Limb (tissue), 2 donors: ENCODE results near the gene CCDC3.
"Not testable (repeated sequence)": the region's sequence is repeated elsewhere in the genome, so short reads cannot be mapped to it uniquely, and the experiment has no call there.

Experiments used
- DNase-seq, 2 donors: peaks; one replicate each; pipeline ENCODE4 v3.0.0-alpha.2; 2016; ENCODE audit errors: extremely low spot score in 2 of 2

The CCDC3 gene

DNA sequence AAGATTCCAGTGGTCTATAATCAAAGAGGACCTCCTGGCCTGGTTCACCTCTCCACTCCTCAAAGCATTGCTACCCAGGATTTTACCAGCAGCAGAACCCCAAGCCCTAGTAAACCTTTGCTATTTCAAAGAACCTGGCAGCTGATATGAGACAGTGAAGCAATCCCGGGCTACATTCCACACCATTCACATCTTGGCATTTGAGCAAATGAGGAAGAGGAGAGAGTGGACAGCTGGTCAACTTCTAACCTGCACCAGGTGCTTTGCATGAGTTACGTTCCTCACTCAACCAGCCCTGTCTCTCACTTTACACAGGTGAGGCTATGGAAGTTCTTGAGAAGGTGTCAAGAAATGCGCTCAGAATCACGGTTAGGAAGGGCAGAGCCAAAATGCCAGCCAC, 1.1 kb downstream of the CCDC3 start:
- no peak for DNase-seq

DNA sequence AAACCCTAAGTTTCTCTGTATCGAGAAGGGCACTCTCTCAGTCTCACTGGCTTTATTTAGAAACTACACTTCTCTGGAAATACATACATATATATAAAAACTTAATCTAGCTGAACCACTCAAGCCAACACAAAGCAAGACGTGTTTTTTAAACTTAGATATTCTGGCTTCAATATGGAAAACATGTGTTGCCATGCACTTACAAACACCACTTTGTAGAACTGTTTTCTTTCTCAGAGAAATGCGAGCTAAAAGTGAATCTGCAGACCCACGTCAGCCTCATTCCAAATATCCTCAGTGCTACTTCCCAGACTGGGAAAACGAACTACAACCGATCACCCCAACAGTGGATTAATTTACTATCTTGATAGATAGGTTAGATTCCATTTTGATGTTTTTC, 1.7 kb downstream of the CCDC3 start:
- no peak for DNase-seq

DNA sequence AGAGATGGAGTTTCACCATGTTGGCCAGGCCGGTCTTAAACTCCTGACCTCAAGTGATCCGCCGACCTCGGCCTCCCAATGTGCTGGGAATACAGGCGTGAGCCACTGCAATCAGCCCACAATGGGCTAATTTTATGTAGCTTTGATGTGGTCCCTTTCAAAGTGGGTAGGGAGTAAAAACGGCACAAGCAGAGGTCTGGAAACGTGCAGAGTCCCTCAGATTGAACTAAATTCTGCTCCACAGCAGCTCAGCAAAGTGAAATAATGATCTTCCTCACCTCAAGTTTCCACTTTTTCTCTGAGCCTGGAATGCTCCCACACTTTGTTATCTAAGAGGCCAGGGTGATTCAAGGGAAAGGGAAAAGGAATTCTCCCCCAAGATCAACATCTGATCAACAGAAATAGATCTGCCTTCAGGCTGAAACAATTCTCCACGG, 6.1 kb downstream of the CCDC3 start:
- no peak for DNase-seq

DNA sequence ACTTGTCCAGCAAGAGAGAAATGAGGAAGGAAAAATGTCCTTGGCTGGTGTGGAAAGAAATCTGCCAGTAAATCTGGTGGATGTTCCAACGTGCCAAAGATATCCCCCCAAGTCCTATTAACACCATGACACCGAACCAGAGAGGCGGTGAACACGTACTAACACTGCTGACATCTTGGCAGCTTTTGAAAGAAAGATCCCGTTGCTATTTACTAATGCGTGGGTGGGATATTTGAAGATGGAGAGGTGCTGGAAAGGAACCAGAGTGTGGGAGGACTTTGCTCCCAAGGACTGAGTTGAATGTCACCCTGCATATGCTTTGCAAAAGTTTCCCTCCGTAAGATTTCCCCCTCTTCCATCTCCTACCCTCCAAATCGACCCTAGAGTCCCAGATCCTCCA, 7.9 kb downstream of the CCDC3 start:
- no peak for DNase-seq

DNA sequence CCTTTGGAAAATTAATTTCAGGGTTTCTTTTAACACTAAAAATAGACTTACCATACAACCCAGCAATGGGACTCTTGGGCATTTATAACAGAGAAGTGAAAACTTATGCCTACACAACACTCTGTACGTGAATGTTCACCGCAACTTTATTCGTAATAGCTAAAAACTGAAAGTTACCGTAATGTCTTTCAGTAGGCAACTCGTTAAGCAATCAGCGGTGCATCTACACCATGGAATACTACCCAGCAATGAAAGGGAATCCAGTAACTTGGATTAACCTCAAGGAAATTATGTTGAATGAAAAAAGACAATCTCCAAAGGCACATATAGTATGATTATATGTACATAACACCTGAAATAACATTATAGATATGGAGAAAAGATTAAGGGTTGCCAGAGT, 16.2 kb downstream of the CCDC3 start:
- DNase-seq, result no peak

DNA sequence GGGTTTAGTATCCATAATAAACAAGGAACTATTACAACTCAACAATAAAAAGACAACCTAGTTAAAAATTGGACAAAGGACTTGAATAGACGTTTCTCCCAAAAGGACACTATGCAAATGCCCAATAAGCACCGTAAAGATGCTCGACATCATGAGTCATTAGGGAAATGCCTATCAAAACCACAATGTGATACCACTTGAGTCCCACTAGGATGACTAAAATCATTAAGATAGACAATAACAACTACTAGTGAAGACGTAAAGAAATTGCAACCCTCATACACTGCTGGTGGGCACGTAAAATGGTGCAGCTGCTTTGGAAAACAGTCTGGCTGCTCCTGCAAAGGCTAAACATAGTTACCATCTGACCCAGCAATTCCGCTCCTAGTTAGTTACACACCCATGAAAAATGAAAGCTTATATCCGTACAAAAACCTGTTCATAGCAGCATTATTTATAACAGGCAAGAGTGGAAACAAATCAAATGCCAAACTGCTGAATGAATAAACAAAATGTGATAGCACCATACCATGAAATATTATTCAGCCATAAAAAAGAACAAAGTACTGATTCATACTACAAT, 17.3 kb downstream of the CCDC3 start:
- DNase-seq, result no peak

DNA sequence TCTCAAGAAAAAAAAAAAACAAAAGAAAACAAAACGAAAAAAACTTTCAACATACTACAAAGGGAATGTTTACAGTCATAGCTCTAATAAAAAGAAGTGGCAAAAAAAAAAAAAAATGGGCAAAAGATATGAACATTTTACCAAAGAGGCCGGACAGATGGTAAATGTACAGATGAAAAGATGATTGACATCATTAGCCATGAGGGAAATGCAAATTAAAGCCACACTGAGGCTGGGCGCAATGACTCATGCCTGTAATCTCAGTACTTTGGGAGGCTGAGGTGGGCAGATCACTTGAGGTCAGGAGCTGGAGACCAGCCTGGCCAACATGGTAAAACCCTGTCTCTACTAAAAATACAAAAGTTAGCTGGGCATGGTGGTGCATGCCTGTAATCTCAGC, 17.9 kb downstream of the CCDC3 start:
- DNase-seq, result not testable (repeated sequence)

DNA sequence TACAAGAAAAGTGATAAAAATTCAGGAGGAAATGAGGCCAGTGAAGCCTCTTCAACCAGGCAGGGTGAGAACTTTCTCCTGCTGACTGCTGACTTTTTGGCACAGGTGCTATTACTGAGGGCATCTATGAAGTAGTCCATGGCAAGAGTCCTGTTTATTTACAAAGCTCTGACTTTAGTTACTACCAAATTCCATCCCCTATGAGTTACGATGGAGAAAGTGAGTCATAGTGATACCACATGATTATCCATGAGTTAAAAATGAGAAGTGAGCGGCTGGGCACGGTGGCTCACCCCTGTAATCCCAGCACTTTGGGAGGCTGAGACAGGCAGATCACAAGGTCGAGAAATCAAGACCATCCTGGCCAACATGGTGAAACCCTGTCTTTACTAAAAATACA, 19.9 kb downstream of the CCDC3 start:
- DNase-seq, result no peak

DNA sequence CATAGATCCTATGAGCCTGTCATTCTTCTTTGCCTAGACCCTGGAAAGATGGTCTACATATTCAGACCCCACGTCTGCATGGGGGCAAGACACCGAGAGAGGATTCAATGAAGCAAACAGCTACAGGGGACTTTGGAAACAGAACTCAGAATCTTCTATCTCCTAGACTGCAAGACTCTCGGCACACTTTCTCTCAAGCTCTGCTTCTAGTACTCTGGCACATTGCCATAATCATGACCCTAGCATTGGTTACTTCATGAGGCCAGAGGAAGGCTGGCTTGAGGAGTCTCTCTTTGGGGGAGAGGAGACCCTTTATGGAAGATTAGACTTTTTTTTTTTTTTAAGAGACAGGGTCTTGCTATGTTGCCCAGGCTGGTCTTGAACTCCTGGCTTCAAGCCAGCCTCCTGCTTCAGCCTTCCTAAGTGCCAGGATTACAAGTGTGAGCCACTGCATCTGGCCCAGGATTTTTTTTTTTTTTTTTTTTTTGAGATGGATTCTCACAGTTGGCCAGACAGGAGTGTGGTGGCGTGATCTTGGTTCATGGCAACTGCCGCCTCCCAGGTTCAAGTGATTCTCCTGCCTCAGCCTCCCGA, 20.7 kb downstream of the CCDC3 start:
- no peak for DNase-seq

DNA sequence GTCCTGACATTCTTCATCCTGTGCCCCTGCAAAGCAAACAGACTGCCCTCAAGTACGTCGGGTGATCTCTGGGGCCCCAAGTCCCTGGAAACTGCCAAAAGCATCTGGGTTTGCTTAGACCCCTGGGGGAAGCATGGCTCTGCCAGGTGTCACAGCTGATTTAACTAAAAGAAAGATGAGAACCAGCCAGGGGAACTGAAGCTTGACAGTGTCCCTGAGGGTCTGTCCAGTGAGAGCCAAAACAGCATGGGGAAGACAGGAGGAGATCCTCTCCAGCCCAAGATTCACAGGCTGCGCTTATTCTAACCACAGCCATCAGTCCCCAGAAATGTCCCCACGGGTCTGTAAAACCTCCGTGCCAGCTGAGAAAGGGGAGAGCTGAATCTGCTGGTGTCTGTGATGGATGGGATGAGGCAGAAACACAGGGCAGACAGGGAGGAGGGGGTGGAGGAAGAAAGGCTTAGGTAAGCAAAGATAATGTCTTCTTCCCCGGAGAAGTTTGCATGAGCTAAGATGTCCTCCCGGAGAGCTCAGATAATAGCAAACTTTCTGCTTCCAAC, 21.3 kb downstream of the CCDC3 start:
- DNase-seq, result no peak

DNA sequence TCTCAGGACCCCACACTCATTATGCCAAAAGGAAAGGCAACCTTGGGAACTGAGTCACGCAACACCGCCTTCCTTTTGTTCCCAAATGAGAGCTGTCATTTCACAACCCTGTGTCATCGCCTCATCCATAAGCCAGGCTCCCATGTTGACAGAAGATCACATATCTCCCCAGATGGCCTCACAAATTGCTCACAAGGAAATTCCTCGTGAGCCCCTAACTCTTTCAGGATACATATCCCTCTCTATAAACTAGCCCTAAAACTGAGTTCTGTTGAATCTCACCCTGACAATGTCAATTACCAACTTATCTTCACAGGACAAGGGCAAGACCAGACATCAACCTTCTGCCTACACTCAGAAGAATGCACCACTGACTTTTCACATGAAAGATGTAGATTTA, 22.6 kb downstream of the CCDC3 start:
- no peak for DNase-seq

DNA sequence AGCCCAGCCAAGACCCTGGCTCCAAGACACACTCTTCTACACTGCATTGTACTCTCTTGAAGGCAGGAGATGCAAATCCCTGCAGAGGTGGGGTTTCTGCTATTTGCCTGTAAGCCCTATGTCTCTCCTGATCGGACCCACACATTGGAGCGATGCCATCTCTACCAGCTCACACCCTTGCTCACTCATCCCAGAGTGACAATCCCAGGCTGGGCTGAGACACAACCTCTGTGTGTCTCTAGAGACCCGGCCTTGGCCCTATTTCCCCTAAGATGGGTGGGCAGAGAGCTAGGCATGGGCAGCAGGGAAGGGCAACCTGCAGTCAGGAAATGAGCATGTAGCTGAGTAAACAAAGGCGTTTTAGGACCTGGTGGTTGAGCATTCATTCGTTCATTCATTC, 25.6 kb downstream of the CCDC3 start:
- DNase-seq, result no peak

DNA sequence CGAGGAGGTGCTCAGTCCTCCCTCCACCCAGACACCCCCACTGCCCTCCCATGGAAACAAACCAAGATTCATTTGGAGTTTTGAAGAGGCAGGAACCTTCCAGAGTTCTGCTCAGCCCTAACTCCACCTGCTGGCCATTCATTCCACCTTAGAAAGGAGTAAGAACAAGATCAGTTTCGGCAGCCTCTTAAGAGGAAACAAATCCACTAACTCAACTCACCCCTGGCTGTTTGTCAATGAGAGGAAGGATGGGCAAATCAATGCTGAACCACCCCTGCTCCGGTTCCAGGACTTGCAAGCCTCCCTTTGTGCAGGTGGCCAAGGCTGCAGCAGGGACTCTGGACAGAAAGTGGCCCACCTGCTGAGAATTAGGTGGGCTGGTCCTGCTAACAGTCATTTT, 26.2 kb downstream of the CCDC3 start:
- DNase-seq, result no peak

DNA sequence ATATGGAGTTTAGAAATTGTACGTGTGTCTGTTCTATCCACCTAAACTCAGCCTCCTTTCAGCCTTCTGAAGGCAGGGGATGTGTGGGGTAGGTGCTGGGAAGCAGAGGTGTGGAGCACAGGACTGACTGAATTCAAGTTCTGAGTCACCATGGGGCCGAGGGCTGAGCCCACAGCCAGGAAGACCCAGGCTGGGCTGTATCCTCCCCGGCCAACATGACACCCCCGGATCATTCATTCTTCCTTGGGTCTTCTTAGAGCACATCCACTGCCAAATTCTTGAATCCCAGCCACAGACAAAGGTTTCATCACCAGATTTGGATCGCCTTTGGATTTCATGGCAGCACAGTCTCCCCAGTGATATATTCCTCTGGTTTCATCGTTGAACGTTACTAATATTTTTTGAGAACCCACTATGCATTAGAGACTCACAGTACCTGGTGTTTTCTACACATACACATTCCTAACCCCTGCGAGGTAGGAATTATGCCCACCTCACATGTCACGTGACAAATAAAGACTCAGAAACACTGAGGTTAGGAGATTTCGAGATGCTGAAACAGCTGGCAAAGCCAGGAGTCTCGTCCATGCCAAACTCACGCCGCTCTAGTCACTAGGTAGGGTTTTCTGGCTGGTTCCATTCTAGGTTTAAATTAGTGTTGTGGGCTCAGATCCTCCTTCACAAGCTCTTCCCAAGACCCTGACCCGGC, 26.9 kb downstream of the CCDC3 start:
- no peak for DNase-seq

DNA sequence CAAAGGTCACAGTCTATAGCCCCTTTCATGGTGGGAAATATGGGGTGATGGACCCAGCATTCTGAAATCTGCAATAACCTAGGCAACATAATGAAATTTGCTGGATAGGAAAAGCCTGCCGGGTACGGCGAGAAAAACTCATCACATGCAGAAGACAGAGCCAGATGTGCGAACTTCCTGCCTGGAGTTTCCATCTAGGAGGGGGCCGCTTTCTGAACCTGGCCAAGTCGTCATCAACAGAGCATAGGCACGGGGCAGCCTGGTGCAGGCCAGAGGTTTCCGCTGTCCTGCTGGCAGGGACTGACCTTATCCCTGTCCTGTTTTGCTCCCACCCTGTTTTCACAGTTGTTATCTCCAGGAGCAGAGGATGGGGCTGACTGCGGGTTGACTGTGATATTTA, 27.4 kb downstream of the CCDC3 start:
- DNase-seq, result no peak

DNA sequence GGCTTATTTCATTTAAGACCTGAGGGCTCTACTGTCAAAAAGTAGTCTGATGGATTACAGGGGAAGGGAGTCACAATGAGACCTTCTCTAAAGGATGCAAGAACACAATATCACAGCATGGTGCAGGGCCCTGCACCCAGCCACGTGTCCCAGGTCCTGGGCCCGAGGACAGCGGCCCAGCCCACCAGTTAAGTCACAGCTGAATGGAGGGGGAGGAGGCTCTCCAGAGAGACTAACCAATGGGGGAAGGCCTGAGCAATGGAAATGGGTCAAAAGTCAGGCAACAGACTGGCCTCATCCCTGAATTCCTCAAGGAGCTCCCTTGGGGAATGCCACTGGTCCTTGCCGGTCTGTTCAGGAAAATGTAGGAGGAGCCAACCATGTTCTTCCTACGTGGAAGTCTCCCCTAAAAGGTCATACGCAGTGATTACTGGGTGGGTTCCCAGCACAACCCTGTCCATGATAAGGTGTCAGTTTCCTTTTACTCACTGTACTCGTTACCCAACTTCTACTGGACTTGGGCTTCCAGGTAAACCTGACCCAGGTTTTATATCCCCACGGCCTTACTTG, 28.3 kb downstream of the CCDC3 start:
- DNase-seq, result no peak

DNA sequence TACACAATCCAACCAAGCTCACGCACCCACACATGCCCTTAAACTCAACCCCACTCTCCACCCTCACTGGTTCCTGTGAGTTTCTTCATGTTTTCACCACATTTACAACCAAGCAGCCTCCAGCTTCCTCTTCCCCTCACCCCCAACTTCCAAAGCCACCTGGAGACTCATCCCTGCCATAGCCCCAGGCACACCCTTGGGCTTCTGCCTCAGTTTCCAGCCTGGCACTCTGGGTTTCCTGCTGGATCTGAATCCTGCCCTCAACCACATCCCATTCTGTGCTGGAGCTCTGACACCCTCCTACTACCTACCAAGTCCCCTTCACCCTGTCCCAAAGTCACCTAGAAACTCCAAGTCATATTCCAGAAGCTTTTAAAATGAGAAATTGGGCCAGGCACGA, 29.4 kb downstream of the CCDC3 start:
- no peak for DNase-seq

DNA sequence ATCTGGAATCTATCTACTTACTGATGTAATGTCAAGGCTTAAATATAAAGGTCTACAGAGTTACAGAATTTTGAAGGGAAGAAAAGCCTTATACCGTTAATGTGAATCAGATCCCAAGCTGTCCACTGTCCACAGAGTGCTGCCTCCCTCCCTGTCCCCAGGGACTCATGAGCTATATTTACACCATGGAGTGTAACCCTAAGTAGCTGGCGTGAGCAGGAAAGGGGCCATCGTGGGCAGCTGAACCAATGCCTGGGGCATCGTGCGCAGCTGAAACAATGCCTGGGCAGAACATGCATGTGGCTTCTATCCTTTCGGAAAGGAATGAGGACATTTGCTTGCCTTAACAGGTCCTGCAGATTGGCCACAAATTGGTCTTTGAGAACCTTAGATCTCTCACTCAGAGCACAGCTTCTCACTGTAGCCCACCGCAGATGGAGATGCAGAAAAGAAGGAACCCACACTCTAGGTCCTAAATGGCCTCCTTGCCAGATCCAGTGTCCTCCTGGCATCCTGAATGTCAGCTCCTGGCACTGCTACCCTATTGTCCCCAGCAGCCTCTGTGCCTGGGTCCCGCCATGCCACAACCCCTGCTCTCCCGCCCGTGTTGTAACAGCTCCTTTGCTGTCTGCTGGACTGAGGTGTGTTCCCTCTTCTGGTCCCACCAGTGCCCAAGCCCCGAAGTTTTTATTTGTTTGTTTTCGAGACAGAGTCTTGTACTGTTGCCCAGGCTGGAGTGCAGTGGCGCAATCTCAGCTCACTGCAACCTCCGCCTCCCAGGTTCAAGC, 30.3 kb downstream of the CCDC3 start:
- DNase-seq, result no peak

DNA sequence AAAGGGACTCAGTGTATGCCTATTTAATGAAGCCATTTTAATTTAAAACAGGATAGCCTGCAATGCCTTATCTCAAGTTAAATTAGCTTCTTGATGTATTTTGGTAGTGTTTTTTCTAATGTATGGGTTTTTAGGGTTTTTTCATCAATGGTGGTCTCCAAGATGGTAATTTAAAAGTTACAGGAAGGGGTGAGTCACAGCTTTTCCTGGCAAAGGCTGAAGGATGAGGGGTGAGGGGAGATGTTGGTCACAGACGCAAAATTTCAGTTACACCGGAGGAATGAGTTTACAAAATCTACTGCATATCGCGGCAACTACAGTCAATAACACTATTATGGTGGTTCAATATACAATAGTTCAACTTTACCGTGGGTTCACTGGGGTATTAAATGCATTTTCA, 31.6 kb downstream of the CCDC3 start:
- no peak for DNase-seq

DNA sequence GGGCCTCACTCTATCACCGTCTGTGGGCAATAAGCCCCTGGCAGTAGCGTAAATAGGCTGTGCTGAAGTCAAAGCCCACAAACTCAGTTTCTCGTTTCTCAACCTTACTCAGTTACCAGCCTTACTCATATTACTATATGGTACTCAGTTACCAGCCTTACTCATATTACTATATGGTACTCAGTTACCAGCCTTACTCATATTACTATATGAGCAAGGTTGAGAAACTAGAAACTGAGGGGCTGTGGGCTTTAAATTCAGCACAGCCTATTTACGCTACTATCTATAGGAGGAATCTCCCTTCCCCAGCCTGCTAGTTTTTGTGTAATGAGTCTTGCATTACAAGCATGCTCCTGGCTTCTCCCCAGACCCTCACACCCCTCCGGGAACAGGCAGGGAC, 35.4 kb downstream of the CCDC3 start:
- DNase-seq, result no peak

DNA sequence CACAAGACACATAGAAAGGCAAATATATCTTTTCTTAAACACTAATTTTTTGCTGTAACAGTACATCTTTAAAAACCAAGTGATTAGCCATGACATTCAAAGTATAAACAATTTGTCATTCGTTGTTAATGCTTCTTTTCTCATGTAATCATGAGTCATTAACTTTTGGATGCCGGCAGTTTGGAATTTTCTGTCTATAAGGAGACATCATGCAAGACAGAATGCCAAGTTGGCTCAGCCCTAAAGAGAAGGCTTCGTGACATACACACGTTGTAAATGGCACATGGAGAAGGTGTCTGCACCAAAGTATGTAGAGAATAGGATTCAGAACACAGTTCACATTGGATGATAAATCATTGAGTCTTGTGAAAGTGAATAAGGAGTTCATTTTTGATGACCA, 35.9 kb downstream of the CCDC3 start:
- no peak for DNase-seq

DNA sequence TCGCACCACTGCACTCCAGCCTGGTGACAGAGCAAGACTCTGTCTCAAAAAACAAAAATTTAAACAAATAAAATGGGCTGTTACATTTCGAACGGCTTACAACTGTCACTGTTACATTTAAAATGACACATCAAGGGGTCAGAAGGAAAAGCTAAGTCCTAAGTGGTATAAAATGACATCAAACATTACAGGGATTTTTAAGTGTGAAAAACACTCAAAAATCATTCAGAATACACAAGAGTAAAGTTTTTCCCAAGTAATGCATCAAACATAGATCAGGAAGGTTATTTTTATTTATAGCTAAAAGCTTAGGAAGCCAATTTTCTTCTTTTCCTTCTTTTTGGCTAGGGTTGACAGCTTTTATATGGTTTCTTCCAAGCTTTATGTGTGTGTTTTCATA, 39.0 kb downstream of the CCDC3 start:
- no peak for DNase-seq
